Upper lobe of left lung (tissue), 6 donors: ENCODE data around the gene TRIOBP. TPM values are rescaled to one million over a fixed set of nuclear protein-coding genes. Genes with fewer than 3 reads are reported as not detected.
A peak's percentile ranks its signal among the peaks of the same experiment; 100 is the strongest.

ENCODE experiments used
- ATAC-seq, 2 donors: fragments of 200-7000 bp; cut with Tn5 transposase; one replicate each; pipeline ENCODE4 v1.9.1; 2022; ENCODE audit warnings: mild to moderate bottlenecking in 2 of 2, moderate library complexity in 2 of 2; ENCODE audit not compliant: low FRiP score in 2 of 2
- DNase-seq, 2 donors: peaks; one replicate each; pipeline ENCODE4 v3.0.0-alpha.2; 2019 to 2020
- H3K27ac ChIP-seq, 4 donors: fragments of 200-600 bp; sonication (generic); one replicate each; pipeline ENCODE4 v1.5.1; 2016 to 2019
- H3K27me3 ChIP-seq, 4 donors: fragments of 200-600 bp; sonication (generic); one replicate each; pipeline ENCODE4 v1.5.1; 2017 to 2019
- H3K36me3 ChIP-seq, 4 donors: fragments of 200-600 bp; sonication (generic); one replicate each; pipeline ENCODE4 v1.5.1; 2016 to 2019
- H3K4me1 ChIP-seq, 4 donors: fragments of 200-600 bp; sonication (generic); one replicate each; pipeline ENCODE4 v1.5.1; 2018 to 2019
- H3K4me3 ChIP-seq, 4 donors: fragments of 200-600 bp; sonication (generic); one replicate each; pipeline ENCODE4 v1.5.1; 2017 to 2019; ENCODE audit warnings: mild to moderate bottlenecking in 2 of 4, moderate library complexity in 1 of 4
- H3K9me3 ChIP-seq, 4 donors: fragments of 200-600 bp; sonication (generic); one replicate each; pipeline ENCODE4 v1.5.1; 2018 to 2019
- CTCF ChIP-seq, 6 experiments: fragments of 450-650 bp in 4 of 6; fragments of 200-600 bp in 2 of 6; sonication (generic) in 2 of 6; IDR thresholded peaks; one replicate each; pipeline ENCODE4 v1.5.1; 2016 to 2019; ENCODE audit warnings: antibody characterized with exemption in 6 of 6
- EP300 ChIP-seq, 4 donors: sonication (generic); formaldehyde crosslinking; IDR thresholded peaks; one replicate each; pipeline ENCODE4 v1.5.1; 2017; ENCODE audit warnings: antibody characterized with exemption in 4 of 4, control low read depth in 2 of 4
- POLR2A ChIP-seq, 4 donors: fragments of 450-650 bp; IDR thresholded peaks; one replicate each; pipeline ENCODE4 v1.5.1; 2016 to 2017; ENCODE audit warnings: antibody characterized with exemption in 4 of 4, mild to moderate bottlenecking in 2 of 4
- POLR2AphosphoS5 ChIP-seq, 2 donors: sonication (generic); formaldehyde crosslinking; IDR thresholded peaks; one replicate each; pipeline ENCODE4 v1.5.1; 2017; ENCODE audit warnings: antibody characterized with exemption in 2 of 2
- WGBS, 2 donors: methylation state at CpG; one replicate each; pipeline ENCODE4 v1.1.5; 2017 to 2018; 5-methylcytosine and 5-hydroxymethylcytosine counted together
- total RNA-seq, 6 donors: library from RNA; depleted of rRNA in 4 of 6; stranded (reverse); fragments of >200 nt in 4 of 6; gene quantifications; one replicate each; pipeline versions ENCODE4 v1.1.0 to v1.2.1, GENCODE V29; 2016 to 2021
- donor health status: DM: no; HTN: no; CAD: no; lungs with moderate emphysema.
- donor health status: DM: no; HTN: yes; CAD: no; lungs with severe emphysema.

Gene TRIOBP
- 100 to 1,000 TPM in 4 of 6 donors, 10 to 100 TPM in 2; 76.5 to 151 (median 113) TPM for total RNA-seq

DNA sequence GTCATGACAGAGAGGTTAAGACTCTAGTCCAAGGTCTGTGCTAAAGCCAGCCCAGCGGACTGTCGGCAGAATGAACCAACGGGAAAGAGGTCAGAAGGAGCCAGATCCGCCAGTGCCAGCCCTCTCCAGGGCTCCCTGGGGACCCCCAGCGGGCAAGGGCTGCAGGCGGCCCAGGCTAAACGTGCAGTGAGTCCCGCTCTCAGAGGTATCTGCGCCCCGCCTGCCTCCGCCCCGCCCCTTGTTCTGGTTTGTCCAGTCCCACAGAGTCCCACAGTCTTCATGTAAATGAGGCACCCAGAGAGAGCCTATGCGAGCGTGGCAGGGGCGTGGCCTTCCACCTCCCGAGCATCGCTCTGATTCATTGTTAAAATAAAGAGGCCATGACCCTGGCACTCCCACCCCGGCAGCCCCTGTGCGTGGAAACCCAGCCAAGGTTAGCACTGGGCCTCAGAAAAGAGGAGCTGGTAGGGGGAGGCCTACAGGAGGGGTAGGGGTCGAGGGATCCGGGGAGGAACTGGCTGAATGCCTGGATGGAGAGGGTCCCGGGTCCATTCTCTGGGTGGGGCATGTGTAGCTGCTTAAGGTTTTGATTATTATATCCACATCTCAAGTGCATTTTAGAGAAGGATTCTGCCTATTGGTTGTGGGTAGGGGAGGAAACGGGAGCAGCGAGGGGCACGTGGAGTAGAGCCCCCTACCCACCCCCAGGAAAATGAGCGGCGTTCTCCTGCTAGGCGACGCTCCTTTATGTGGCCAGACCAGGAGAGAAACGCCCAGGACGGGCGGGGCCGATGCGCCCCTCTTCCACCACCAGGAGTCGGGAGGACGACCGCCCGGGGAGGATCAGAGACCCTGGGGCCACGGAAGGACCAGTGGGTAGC lies at the start of gene TRIOBP:
Gene TRIOBP (plus strand): TSS at position 392 of the 881 bp plus-strand sequence. CDS start 4,318 bp downstream, outside the sequence.
- Histone ChIP-seq H3K27ac (no peak within 1 kb of the TSS), H3K4me1 (peaks cover 7 to 27% (median 16%) of the 10 kb centered on the region in 4 donors), H3K4me3 (peak within 1 kb of the TSS in 2 of 4 donors; percentile 13 to 31), H3K27me3 (no peaks in the 10 kb centered on the region), H3K36me3 (peaks cover under 1 to 29% (median 23%) of the 10 kb centered on the region in 4 donors), H3K9me3 (no peaks in the 10 kb centered on the region)
- ATAC-seq (peak; percentile 97 to 98), DNase-seq (peak; percentile 97)
- no peak for TF ChIP-seq EP300 (IDR thresholded peaks at IDR 0.05)
- TF ChIP-seq POLR2AphosphoS5 (IDR thresholded peaks at IDR 0.05), result peak in 1 of 2 donors; percentile 29
- TF ChIP-seq CTCF (IDR thresholded peaks at IDR 0.05), result peak; percentile 40 to 69 (median 46)
- no peak for TF ChIP-seq POLR2A (IDR thresholded peaks at IDR 0.05)
- WGBS, 2 donors, result 16 to 18% methylated on average over 19 to 37 of the region's 39 CpGs

DNA sequence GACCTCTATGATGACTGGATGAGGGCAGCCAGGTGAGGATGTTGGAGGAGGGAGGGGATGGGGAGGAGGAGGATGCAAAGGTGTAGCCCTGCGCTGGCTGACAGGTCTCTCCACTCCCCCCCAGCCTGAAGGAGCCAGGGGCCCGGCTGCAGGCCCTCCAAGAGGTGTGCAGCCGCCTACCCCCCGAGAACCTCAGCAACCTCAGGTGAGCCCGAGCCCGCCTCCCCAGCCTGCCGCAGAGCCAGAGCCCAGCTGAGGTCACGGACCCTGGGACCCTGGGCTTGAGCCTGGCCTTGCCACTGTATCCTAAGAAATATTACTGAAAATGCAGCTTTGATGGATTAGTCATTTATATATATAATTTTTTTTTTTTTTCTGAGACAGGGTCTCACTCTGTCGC lies 49.5 kb upstream of the TRIOBP start:
- Histone ChIP-seq H3K27me3 (no peaks in the 10 kb centered on the region), H3K36me3 (peaks cover 0 to 59% (median 18%) of the 10 kb centered on the region in 4 donors), H3K9me3 (no peaks in the 10 kb centered on the region), H3K4me1 (peaks cover 5 to 10% (median 9%) of the 10 kb centered on the region in 4 donors), H3K4me3 (no peak overlapping the region), H3K27ac (no peak overlapping the region)
- no peak for TF ChIP-seq POLR2AphosphoS5 (IDR thresholded peaks at IDR 0.05)
- no peak for TF ChIP-seq EP300 (IDR thresholded peaks at IDR 0.05)
- TF ChIP-seq POLR2A (IDR thresholded peaks at IDR 0.05), result no peak
- TF ChIP-seq CTCF (IDR thresholded peaks at IDR 0.05), result no peak
- WGBS, 2 donors, result 89 to 94% methylated on average over 8 of the region's 9 CpGs
- DNase-seq (no peak), ATAC-seq (no peak)

GRCh38 chr22:37647928-37648327 lies 48.9 kb upstream of the TRIOBP start:
- no peak for DNase-seq
- 84 to 96% methylated on average over 6 to 9 of the region's 9 CpGs for WGBS, 2 donors
- ATAC-seq, result no peak
- H3K27ac ChIP-seq, result no peak overlapping the region
- peaks cover 3 to 8% (median 8%) of the 10 kb centered on the region in 4 donors for H3K4me1 ChIP-seq
- no peaks in the 10 kb centered on the region for H3K27me3 ChIP-seq
- H3K36me3 ChIP-seq, result peaks cover 0 to 55% (median 18%) of the 10 kb centered on the region in 4 donors
- H3K9me3 ChIP-seq, result no peaks in the 10 kb centered on the region
- TF ChIP-seq EP300 (IDR thresholded peaks at IDR 0.05), result no peak
- no peak for TF ChIP-seq POLR2A (IDR thresholded peaks at IDR 0.05)
- TF ChIP-seq CTCF (IDR thresholded peaks at IDR 0.05), result no peak
- no peak for TF ChIP-seq POLR2AphosphoS5 (IDR thresholded peaks at IDR 0.05)
- H3K4me3 ChIP-seq, result no peak overlapping the region

DNA sequence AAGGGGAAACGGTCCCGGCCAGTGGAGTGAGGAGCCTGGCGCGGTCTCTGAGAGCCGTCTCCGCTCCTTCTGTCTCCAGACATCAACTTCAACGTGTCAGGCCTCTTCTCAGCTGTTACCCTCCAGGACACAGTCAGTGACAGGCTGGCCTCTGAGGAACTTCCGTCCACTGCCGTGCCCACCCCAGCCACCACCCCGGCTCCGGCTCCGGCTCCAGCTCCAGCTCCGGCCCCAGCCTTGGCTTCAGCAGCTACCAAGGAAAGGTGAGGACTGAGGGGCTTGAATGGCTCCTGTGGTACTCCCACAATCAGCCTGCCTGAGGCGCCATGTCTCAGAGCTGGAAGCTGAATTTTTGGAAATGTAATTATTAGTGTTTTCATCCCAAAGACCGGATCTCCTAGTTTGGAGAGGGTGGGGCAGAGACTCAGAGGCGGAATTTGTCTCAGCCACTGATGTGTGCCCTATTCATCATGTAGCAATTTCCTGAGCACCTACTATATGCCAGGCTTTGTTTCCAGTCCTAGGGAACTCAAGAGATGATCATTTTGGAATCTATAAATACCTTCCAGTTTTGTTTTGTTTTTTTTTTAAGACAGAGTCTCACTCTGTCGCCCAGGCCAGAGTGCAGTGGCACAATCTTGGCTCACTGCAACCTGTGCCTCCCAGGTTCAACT lies 46.2 kb upstream of the TRIOBP start:
- DNase-seq, result no peak
- TF ChIP-seq EP300 (IDR thresholded peaks at IDR 0.05), result no peak
- TF ChIP-seq POLR2AphosphoS5 (IDR thresholded peaks at IDR 0.05), result no peak
- TF ChIP-seq POLR2A (IDR thresholded peaks at IDR 0.05), result no peak
- no peak for TF ChIP-seq CTCF (IDR thresholded peaks at IDR 0.05)
- 96% methylated on average over 17 of the region's 17 CpGs for WGBS, 2 donors

More for the DNA sequence above, 46.2 kb upstream of the TRIOBP start:
- Histone ChIP-seq H3K27me3 (no peaks in the 10 kb centered on the region), H3K4me1 (no peaks in the 10 kb centered on the region), H3K36me3 (peaks cover 0 to 57% (median 25%) of the 10 kb centered on the region in 4 donors), H3K4me3 (no peak overlapping the region), H3K9me3 (no peaks in the 10 kb centered on the region), H3K27ac (no peak overlapping the region)
- ATAC-seq, result no peak
